Mesendoderm (in vitro differentiated cells): ENCODE data around the gene TNFAIP1.

Experiments used
- DNase-seq: peaks from one replicate; pipeline ENCODE4 v3.0.0; 2013
- H2AK5ac ChIP-seq: 2 replicates; pipeline ENCODE4 v1.6.1; 2013; ENCODE audit warnings: low read length, inconsistent platforms
- H2BK120ac ChIP-seq: 2 replicates; pipeline ENCODE4 v1.6.1; 2013; ENCODE audit warnings: low read depth, mild to moderate bottlenecking, low read length, moderate library complexity, mixed read lengths
- H2BK15ac ChIP-seq: replicated peaks from 2 replicates; pipeline ENCODE4 v1.6.1; 2013; ENCODE audit warnings: low read depth, mild to moderate bottlenecking, moderate library complexity
- H2BK5ac ChIP-seq: 2 replicates; pipeline ENCODE4 v1.6.1; 2013; ENCODE audit warnings: low read length, inconsistent platforms
- H3K18ac ChIP-seq: 2 replicates; pipeline ENCODE4 v1.6.1; 2013; ENCODE audit warnings: mild to moderate bottlenecking, low read length, mixed read lengths
- H3K23ac ChIP-seq: one replicate; pipeline ENCODE4 v1.6.1; 2013; ENCODE audit warnings: low read length
- H3K27ac ChIP-seq: 2 replicates; pipeline ENCODE4 v1.5.1; 2013; ENCODE audit warnings: low read depth, mild to moderate bottlenecking, inconsistent platforms, low read length, moderate library complexity
- H3K27me3 ChIP-seq: 2 replicates; pipeline ENCODE4 v1.6.1; 2013; ENCODE audit warnings: low read length, control low read depth, mild to moderate bottlenecking, inconsistent platforms; ENCODE audit not compliant: insufficient read depth, poor library complexity
- H3K36me3 ChIP-seq: 2 replicates; pipeline ENCODE4 v1.6.1; 2013; ENCODE audit warnings: low read length, inconsistent platforms; ENCODE audit not compliant: control insufficient read depth, insufficient read depth
- H3K4ac ChIP-seq: one replicate; pipeline ENCODE4 v1.6.1; 2013; ENCODE audit warnings: low read depth, mild to moderate bottlenecking, low read length, moderate library complexity
- H3K4me1 ChIP-seq: 2 replicates; pipeline ENCODE4 v1.6.1; 2013; ENCODE audit warnings: low read depth, low read length, inconsistent platforms; ENCODE audit not compliant: control insufficient read depth
- H3K4me2 ChIP-seq: 2 replicates; pipeline ENCODE4 v1.6.1; 2013; ENCODE audit warnings: low read length
- H3K4me3 ChIP-seq: 2 replicates; pipeline ENCODE4 v1.5.1; 2013; ENCODE audit warnings: mild to moderate bottlenecking, low read length
- H3K56ac ChIP-seq: one replicate; pipeline ENCODE4 v1.6.1; 2013; ENCODE audit warnings: low read length
- H3K79me1 ChIP-seq: 2 replicates; pipeline ENCODE4 v1.6.1; 2013; ENCODE audit warnings: low read length, inconsistent platforms
- H3K79me2 ChIP-seq: 2 replicates; pipeline ENCODE4 v1.6.1; 2013; ENCODE audit warnings: mild to moderate bottlenecking, low read length; ENCODE audit not compliant: control insufficient read depth, insufficient read depth
- H3K9ac ChIP-seq: 2 replicates; pipeline ENCODE4 v1.6.1; 2013; ENCODE audit warnings: low read length, inconsistent platforms
- H4K5ac ChIP-seq: one replicate; pipeline ENCODE4 v1.6.1; 2013; ENCODE audit warnings: low read length
- H4K8ac ChIP-seq: one replicate; pipeline ENCODE4 v1.6.1; 2013; ENCODE audit warnings: low read depth, mild to moderate bottlenecking, control low read depth, low read length, moderate library complexity
- WGBS: extraction: QIAGEN DNeasy Blood & Tissue Kit; methylation state at CpG from one replicate; pipeline ENCODE4 v1.1.7; 2013; ENCODE audit warnings: low lambda C conversion rate, missing lambda C conversion rate; ENCODE audit not compliant: insufficient coverage; ENCODE audit errors: extremely low coverage; 5-methylcytosine and 5-hydroxymethylcytosine counted together

Gene TNFAIP1

GRCh38 chr17:28370744-28371103 lies 35.2 kb downstream of the TNFAIP1 start:
- no peaks in the 10 kb centered on the region for H3K36me3 ChIP-seq
- H2BK120ac ChIP-seq = no peak overlapping the region
- no peak overlapping the region for H2BK5ac ChIP-seq
- H3K79me1 ChIP-seq = no peaks in the 10 kb centered on the region
- DNase-seq = no peak
- peak overlapping the region; percentile 51 for H3K56ac ChIP-seq
- H3K4me3 ChIP-seq = no peak overlapping the region
- WGBS = no CpG with 5 or more reads among the region's 1 CpG
- peak overlapping the region; percentile 26 for H3K9ac ChIP-seq
- H3K79me2 ChIP-seq = no peaks in the 10 kb centered on the region
- no peak overlapping the region for H3K27ac ChIP-seq
- no peak overlapping the region for H2BK15ac ChIP-seq
- H4K8ac ChIP-seq = no peak overlapping the region
- H3K4me2 ChIP-seq = no peak overlapping the region
- H3K27me3 ChIP-seq = peaks cover 12% of the 10 kb centered on the region
- H3K4me1 ChIP-seq = peaks cover 4% of the 10 kb centered on the region
- no peak overlapping the region for H3K4ac ChIP-seq
- H3K23ac ChIP-seq = no peak overlapping the region
- no peak overlapping the region for H3K18ac ChIP-seq
- H2AK5ac ChIP-seq = no peak overlapping the region
- H4K5ac ChIP-seq = no peak overlapping the region

- H2BK15ac ChIP-seq = no peak within 1 kb of the TSS
- no peak within 1 kb of the TSS for H3K27ac ChIP-seq
- peak within 1 kb of the TSS; percentile 81 for H3K56ac ChIP-seq
Observed at GRCh38 chr17:28371245-28372202, 36.0 kb downstream of the TNFAIP1 start, which contains the start of gene SARM1. Gene SARM1, plus strand, starts transcription at chr17:28371694. Its CDS starts 339 bp downstream, at chr17:28372033.

DNA sequence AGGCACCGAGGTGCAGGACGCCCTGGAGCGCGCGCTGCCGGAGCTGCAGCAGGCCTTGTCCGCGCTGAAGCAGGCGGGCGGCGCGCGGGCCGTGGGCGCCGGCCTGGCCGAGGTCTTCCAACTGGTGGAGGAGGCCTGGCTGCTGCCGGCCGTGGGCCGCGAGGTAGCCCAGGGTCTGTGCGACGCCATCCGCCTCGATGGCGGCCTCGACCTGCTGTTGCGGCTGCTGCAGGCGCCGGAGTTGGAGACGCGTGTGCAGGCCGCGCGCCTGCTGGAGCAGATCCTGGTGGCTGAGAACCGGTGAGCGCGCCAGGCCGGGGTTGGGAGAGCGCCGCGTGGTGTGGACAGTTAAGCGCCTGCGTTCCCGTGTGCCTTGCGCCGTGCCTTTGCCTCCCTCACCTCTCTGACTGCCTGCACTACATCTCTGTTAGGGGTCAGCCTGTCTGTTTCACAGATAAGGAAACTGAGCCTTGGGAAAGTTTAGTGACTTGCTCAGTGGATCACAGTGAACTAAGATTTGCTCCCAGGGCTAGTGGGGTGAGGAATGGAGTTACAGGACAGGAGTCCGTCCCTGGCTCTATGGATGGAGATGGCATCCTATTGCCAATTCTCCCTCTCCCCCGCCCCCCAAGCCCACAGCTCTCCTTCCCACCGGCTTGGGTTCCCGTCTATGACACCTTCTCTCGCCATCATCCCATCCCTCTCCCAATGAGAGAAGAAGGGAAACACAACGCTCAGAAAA lies 36.8 kb downstream of the TNFAIP1 start:
- no peak overlapping the region for H3K27ac ChIP-seq
- H3K79me2 ChIP-seq = no peaks in the 10 kb centered on the region
- H3K18ac ChIP-seq = no peak overlapping the region
- peak; percentile 43 for DNase-seq
- peak overlapping the region; percentile 81 for H3K56ac ChIP-seq
- no peak overlapping the region for H3K4ac ChIP-seq
- no peak overlapping the region for H2BK5ac ChIP-seq
- H2BK15ac ChIP-seq = no peak overlapping the region
- H2AK5ac ChIP-seq = no peak overlapping the region
- no peak overlapping the region for H4K8ac ChIP-seq
- H3K23ac ChIP-seq = no peak overlapping the region
- peaks cover 12% of the 10 kb centered on the region for H3K27me3 ChIP-seq
- H3K4me1 ChIP-seq = peaks cover 4% of the 10 kb centered on the region
- H4K5ac ChIP-seq = no peak overlapping the region
- no peaks in the 10 kb centered on the region for H3K79me1 ChIP-seq
- H2BK120ac ChIP-seq = no peak overlapping the region
- no peak overlapping the region for H3K4me3 ChIP-seq
- H3K36me3 ChIP-seq = no peaks in the 10 kb centered on the region
- no CpG with 5 or more reads among the region's 53 CpGs for WGBS
- H3K4me2 ChIP-seq = peak overlapping the region; percentile 49
- H3K9ac ChIP-seq = peak overlapping the region; percentile 46

More at GRCh38 chr17:28371245-28372202, 36.0 kb downstream of the TNFAIP1 start, which contains the start of gene SARM1:
- no CpG with 5 or more reads among the region's 80 CpGs for WGBS
- Histone ChIP-seq H2AK5ac (no peak within 1 kb of the TSS), H2BK5ac (no peak within 1 kb of the TSS), H3K23ac (no peak within 1 kb of the TSS), H3K4ac (no peak within 1 kb of the TSS), H4K5ac (no peak within 1 kb of the TSS), H3K9ac (peak within 1 kb of the TSS; percentile 46), H3K36me3 (no peaks in the 10 kb centered on the region), H2BK120ac (no peak within 1 kb of the TSS), H3K4me3 (peak within 1 kb of the TSS; percentile 21), H3K4me2 (peak within 1 kb of the TSS; percentile 49), H3K79me2 (no peaks in the 10 kb centered on the region), H3K4me1 (peaks cover 4% of the 10 kb centered on the region), H4K8ac (no peak within 1 kb of the TSS), H3K79me1 (no peaks in the 10 kb centered on the region), H3K18ac (no peak within 1 kb of the TSS), H3K27me3 (peaks cover 12% of the 10 kb centered on the region)
- peak; percentile 98 for DNase-seq

DNA sequence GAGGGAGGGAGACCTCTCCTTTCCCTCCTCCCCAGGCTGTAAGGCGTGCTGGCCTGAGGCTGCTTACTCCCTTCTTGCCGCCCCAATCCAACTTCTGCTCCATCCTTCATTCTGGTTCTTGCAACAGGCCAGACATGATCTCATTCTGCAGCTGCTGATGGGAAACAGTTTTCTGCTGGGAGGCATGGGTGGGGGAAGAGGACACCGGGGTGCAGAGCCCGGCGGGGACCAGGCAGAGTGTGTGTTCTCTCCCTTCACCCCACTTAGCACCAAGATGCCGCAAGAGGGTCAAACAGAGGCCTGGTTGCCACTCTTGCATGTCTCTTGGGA lies 37.3 kb downstream of the TNFAIP1 start:
- Histone ChIP-seq H3K18ac (no peak overlapping the region), H3K4ac (no peak overlapping the region), H3K4me2 (no peak overlapping the region), H3K79me1 (no peaks in the 10 kb centered on the region), H3K79me2 (no peaks in the 10 kb centered on the region), H4K5ac (no peak overlapping the region), H3K27me3 (peaks cover 12% of the 10 kb centered on the region), H2AK5ac (no peak overlapping the region), H2BK120ac (no peak overlapping the region), H4K8ac (no peak overlapping the region), H3K23ac (no peak overlapping the region), H2BK5ac (no peak overlapping the region), H3K56ac (no peak overlapping the region), H3K9ac (no peak overlapping the region), H2BK15ac (no peak overlapping the region), H3K36me3 (no peaks in the 10 kb centered on the region), H3K4me3 (no peak overlapping the region), H3K4me1 (peaks cover 4% of the 10 kb centered on the region), H3K27ac (no peak overlapping the region)
- DNase-seq = no peak
- no CpG with 5 or more reads among the region's 6 CpGs for WGBS

- WGBS = no CpG with 5 or more reads among the region's 10 CpGs
- Histone ChIP-seq H3K18ac (no peak overlapping the region), H3K27me3 (peaks cover 6% of the 10 kb centered on the region), H2BK15ac (no peak overlapping the region), H3K27ac (no peak overlapping the region), H3K36me3 (no peaks in the 10 kb centered on the region), H3K4ac (no peak overlapping the region), H2BK120ac (no peak overlapping the region), H3K23ac (peak overlapping the region; percentile 4), H3K4me2 (no peak overlapping the region), H2AK5ac (no peak overlapping the region), H4K8ac (no peak overlapping the region), H3K79me2 (no peaks in the 10 kb centered on the region), H3K9ac (no peak overlapping the region), H3K4me1 (no peaks in the 10 kb centered on the region), H3K4me3 (no peak overlapping the region), H3K56ac (no peak overlapping the region), H2BK5ac (no peak overlapping the region), H4K5ac (no peak overlapping the region), H3K79me1 (no peaks in the 10 kb centered on the region)
- DNase-seq = peak; percentile 90
Observed at GRCh38 chr17:28379814-28380801, 44.5 kb downstream of the TNFAIP1 start.
